GM18502 (cell line): ENCODE data around the gene VWA3B.

Experiments
- ATAC-seq: cut with Tn5 transposase; IDR thresholded peaks from one replicate; pipeline ENCODE4 v1.9.1; 2021; ENCODE audit warnings: mild to moderate bottlenecking; ENCODE audit not compliant: unreplicated experiment, poor library complexity

VWA3B gene

DNA sequence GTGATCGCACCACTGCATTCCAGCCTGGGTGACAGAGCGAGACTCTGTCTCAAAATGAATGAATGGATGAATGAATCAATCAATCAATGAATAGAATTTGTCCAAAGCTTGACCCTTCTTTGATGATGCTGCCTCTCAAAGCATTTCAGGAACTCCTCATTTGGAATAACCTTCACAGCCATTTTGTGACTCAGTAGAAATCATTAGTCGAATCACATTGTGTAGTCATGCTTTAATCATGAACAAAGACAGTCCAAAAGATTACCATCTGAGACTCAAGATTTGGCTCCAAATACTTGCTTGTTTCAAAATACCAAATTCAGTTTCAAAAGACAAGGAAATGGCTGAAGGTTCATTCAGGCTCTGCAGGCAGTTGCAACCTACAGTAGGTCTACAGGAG lies 83.1 kb downstream of the VWA3B start:
- no peak for ATAC-seq

GRCh38 chr2:98172150-98172765 lies 85.3 kb downstream of the VWA3B start:
- ATAC-seq = no peak

DNA sequence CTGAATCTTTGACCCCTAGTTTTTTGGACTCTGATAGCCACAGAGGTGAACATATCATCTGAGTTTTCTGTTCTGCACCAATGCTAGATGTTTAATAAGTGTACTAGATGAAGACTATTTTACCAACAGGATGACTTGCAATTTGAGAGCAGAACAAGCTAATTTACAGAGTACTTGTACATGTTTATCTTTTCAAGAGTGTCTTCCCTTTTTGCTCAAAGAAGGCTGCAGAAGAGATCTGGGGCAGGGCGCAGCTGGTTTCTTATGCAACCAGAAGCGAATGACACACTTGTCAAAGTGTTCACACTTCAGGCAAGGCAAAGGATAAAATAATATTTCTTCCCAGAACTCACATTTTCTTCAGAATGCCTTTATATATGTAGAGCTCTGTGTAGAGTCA lies 86.0 kb downstream of the VWA3B start:
- ATAC-seq = no peak

DNA sequence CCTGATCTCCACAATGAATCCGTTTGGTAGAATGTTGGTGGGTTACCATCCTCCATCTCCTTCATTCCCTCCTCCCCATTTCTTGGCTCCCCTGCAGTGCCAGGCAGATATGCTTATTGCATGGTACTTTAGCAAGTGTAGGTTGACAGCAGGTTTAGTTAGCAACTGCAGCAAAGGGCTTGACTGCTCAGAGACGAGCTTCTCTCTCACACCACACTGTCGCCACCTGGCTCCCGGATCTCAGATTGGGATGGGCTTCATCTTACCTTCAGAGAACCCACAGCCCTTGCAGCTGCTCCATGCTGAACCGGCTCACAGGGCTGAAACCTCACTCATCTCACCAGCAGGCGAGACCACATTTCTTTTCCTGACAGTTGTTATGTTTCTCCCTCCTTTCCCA lies 88.8 kb downstream of the VWA3B start:
- ATAC-seq = no peak

- ATAC-seq = no peak
These were observed 90.3 kb downstream of the VWA3B start for GRCh38 chr2:98177286-98177685.

GRCh38 chr2:98177986-98178385 lies 91.0 kb downstream of the VWA3B start:
- no peak for ATAC-seq

DNA sequence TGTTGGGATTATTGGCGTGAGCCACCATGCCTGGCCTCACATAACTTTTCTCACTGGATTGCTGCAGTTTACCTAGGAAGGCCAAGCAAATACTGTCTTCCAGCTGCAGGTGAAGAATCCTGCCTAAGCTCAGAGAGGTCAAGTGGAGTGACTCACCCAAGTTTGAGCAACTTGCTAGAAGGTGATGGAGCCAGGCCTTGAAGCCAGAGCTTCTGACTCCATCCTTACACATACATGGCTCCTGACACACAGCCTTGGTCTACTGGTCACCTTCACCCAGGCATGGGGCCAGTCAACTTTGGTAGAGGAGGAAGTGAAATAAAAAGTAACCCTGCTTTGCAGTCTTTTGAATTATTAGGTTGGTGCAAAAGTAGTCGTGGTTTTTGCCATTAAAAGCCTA lies 93.5 kb downstream of the VWA3B start:
- ATAC-seq = no peak

DNA sequence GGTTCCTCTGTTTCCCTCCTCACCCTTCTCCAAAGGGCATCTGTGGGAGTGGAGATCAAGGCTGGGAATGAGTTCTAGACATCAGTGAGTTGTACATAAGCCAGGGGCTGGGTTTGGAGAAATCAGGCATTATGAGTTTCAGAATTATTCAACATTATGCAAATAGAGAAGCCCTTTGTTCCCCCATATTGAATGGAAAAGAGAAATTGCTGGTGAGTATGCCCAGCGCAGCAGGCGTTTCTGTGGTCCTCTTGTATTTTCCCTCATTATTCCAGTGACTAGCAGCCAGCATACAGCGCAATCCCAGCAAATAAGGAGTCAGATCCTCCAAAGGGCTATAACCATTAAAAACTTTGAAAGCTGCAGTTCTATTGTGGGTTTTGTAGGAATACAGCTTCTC lies 94.4 kb downstream of the VWA3B start:
- no peak for ATAC-seq

DNA sequence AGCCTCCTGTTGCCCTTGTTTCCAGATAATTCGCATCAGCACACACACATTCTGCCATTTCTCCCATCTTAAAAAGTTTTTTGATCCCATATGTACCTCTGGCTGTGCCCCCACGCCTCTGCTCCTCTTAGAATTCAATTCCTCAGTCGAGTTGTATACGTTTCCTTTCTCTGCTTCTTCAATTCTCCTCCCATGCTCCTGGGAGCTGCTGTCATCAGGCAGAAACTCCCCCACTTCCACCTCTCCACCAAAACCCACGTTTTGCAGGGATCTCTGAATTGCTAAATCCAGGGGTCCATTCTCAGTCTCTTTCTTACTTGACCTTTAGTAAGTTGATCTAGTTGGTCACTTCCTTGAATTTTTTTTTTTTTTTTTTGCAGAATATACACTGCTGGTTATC lies 98.8 kb downstream of the VWA3B start:
- ATAC-seq = no peak

- ATAC-seq = no peak
These were observed 100.2 kb downstream of the VWA3B start for GRCh38 chr2:98187194-98187593.

- no peak for ATAC-seq
These were observed 101.5 kb downstream of the VWA3B start for GRCh38 chr2:98188351-98189046.

DNA sequence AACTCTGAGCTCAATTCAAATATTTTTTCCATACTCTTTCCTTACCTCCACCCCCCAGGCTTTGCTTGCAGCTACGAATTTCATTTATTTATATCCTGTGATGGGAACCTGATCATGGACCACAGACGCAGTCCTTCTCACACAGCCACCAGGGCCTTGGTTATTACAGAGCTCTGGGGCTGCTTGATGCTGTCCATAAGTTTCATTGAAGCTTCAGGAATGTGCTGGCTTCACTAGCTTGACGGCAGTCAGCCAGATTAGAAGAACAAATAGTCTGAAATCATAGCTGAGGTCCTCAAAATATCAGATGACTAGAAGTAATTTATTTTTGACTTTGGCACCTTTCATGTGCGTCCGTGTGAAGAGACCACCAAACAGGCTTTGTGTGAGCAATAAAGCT lies 104.9 kb downstream of the VWA3B start:
- ATAC-seq = no peak

DNA sequence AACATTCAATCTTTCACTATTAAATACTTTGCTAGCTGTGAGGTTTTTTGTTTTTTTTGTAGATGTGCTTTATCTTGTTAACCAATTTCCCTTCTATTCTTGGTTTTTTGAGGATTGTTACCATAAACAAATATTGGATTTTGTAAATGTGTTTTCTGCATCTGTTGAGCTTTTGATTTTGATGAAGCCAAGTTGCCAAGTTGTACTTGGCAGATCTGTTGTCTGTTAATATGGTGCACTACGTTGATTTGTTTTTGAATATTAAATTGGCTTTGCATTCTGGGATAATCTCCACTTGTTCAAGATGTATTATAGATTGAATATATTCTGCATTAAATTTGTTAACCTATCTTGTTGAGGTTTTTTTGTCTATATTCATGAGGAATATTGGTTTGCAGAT lies 114.6 kb downstream of the VWA3B start:
- no peak for ATAC-seq

- ATAC-seq = no peak
These were observed 118.9 kb downstream of the VWA3B start for GRCh38 chr2:98205889-98206288.

- no peak for ATAC-seq
These were observed 125.4 kb downstream of the VWA3B start for GRCh38 chr2:98212092-98213000.

DNA sequence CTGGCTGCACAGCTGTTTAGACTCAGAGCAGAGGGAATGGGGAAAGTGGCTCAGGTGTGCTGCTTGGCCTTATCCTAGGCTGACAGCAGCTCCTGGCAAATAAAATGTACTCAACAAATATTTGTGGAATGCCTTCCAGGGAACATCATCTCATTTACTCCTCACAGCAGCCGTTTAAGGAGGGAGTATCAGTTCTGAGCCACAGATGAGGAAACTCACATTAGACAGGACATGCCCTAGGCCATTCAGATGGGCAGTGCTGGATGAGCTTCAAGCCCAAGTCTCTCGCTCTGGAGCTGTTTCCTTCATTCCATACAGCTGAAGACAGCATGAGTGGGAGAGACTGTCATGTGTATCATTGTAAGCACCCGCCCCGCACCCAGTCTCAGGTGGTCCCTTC lies 129.6 kb downstream of the VWA3B start:
- no peak for ATAC-seq

- ATAC-seq = no peak
These were observed 132.2 kb downstream of the VWA3B start for GRCh38 chr2:98219152-98219551.

DNA sequence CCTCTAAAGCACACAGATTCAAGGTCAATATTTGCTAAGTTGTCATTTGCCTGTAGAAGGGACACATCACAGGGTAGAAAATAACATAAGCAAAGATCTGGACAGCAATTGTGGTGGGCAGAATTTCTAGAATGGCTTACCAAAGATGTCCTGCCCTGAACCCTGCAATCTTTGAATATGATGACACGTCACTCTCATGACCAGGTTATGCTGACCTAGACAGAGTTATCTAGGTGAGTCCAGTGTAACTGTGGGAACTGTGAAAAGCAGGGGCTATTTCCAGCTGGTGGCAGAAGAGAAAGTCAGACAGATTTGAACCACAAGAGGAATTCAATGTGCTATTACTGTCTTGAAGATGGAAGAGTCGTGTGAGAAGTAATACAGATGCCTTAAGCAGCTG lies 147.0 kb downstream of the VWA3B start:
- no peak for ATAC-seq

GRCh38 chr2:98234776-98235175 lies 147.8 kb downstream of the VWA3B start:
- no peak for ATAC-seq

- ATAC-seq = no peak
These were observed 150.0 kb downstream of the VWA3B start for GRCh38 chr2:98236935-98237334.

DNA sequence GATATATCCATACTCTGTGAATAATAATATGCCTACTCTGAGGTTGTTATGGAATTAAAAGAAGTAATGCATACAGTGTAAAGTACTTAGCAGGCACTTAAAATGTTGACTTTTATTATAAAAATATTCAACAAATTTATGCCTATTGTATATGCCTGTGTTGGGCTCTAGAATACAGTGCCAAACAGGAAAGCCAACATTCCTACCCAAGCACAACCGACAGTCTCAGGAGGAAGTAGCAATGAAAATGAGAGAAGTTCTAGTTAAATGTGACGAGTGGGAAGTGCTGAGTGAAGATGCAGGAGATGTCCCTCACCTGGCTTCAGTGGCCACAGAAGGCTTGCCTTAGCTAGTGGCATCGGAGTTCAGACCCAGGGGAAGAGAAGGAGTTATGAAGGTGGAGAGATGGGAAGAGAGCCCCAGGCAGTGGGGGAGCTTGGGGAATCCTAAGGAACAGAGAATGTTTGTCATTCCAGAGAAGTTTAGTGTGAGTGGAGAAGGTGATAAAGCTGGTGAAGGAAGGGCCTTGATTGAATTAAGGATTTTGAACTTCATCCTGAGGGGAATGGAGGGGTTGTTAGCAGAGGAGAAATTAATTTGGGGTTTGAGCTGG lies 153.9 kb downstream of the VWA3B start:
- no peak for ATAC-seq
